Left lung (tissue), 10 donors: ENCODE measurements around the gene TXNDC11. TPM values are rescaled to one million over a fixed set of nuclear protein-coding genes. Genes with fewer than 3 reads are reported as not detected.
A peak's percentile ranks its signal among the peaks of the same experiment; 100 is the strongest.

Source experiments
- ATAC-seq: fragments of 200-7000 bp; cut with Tn5 transposase; one replicate; pipeline ENCODE4 v1.9.1; 2020; ENCODE audit warnings: moderate library complexity
- DNase-seq, 4 donors: peaks; one replicate each; pipeline ENCODE4 v3.0.0-alpha.2; 2013 to 2020
- H3K27ac ChIP-seq, 2 donors: fragments of 200-600 bp; sonication (generic) in 1 of 2; one replicate each; pipeline versions ENCODE4 v1.5.0 to v1.8.0; 2020 to 2021
- H3K27me3 ChIP-seq, 2 donors: fragments of 200-600 bp; sonication (generic) in 1 of 2; one replicate each; pipeline versions ENCODE4 v1.5.0 to v1.8.0; 2020 to 2021
- H3K36me3 ChIP-seq, 2 donors: fragments of 200-600 bp; sonication (generic) in 1 of 2; one replicate each; pipeline versions ENCODE4 v1.5.0 to v1.8.0; 2020 to 2021
- H3K4me1 ChIP-seq, 2 donors: fragments of 200-600 bp; one replicate each; pipeline ENCODE4 v1.8.0; 2021
- H3K4me3 ChIP-seq, 2 donors: fragments of 200-600 bp; sonication (generic) in 1 of 2; one replicate each; pipeline versions ENCODE4 v1.5.0 to v1.8.0; 2020 to 2021; ENCODE audit warnings: mild to moderate bottlenecking in 1 of 2
- H3K9me3 ChIP-seq, 2 donors: fragments of 200-600 bp; sonication (generic) in 1 of 2; one replicate each; pipeline versions ENCODE4 v1.5.0 to v1.8.0; 2020 to 2021
- intact Hi-C, 2 donors: fragments of 100-400 bp; cut with DNase I; formaldehyde crosslinking; loops; one replicate each; pipeline versions ENCODE4 v1.11.2 to v1.14.2; 2022
- polyA plus RNA-seq, 6 donors: library from polyadenylated mRNA; unstranded; fragments of 120-200 nt; gene quantifications; one replicate each; pipeline ENCODE4 v1.2.1, GENCODE V29; 2013; ENCODE audit not compliant: insufficient read length in 6 of 6
- total RNA-seq, 2 donors: library from RNA; stranded (reverse); fragmentation: NEBNext Ultra II Directional; extraction: Animal tissue kit (Norgen Biotek cat#: 25700); gene quantifications; one replicate each; pipeline ENCODE4 v1.2.1, GENCODE V29; 2021
- TF ChIP-seq, protein P1 (sequence below), 2 donors: fragments of 200-600 bp; sonication (generic) in 1 of 2; IDR thresholded peaks; one replicate each; pipeline versions ENCODE4 v1.5.0 to v1.8.0; 2021; ENCODE audit warnings: antibody characterized with exemption in 2 of 2
- donor health status: DM: no; HTN: yes; CAD: no.
- donor health status: DM: no; HTN: no; CAD: no.

Gene TXNDC11
- total and polyA plus RNA-seq, 8 donors = 33.9 to 76.8 (median 38.2) TPM

DNA sequence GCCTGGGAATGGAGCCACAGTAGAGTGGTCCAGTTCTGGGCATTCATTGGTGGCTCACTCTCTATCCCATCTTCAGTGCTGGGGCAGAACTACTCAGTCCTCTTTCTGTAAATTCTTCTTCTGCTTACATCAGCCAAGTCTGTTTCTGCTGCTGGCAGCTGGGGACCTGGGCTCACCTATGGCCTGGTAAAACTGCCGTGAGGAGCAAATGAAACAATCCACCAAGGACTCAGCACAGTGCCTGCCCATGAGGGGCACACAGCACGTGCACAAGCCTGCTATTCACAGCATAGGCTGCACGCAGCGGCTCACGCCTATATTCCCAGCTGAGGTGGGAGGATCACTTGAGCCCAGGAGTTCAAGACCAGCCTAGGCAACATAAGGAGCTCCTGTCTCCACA lies 105.3 kb downstream of the TXNDC11 start:
- ATAC-seq = no peak
- intact Hi-C loops = no loop called here

GRCh38 chr16:11636172-11636721 lies 106.4 kb downstream of the TXNDC11 start:
- Histone ChIP-seq H3K27me3 (no peaks in the 10 kb centered on the region), H3K4me3 (no peak overlapping the region), H3K4me1 (peaks cover 15 to 54% of the 10 kb centered on the region in 2 donors), H3K9me3 (no peaks in the 10 kb centered on the region), H3K36me3 (no peaks in the 10 kb centered on the region), H3K27ac (no peak overlapping the region)
- intact Hi-C loops = no loop called here
- TF ChIP-seq, protein P1, sequence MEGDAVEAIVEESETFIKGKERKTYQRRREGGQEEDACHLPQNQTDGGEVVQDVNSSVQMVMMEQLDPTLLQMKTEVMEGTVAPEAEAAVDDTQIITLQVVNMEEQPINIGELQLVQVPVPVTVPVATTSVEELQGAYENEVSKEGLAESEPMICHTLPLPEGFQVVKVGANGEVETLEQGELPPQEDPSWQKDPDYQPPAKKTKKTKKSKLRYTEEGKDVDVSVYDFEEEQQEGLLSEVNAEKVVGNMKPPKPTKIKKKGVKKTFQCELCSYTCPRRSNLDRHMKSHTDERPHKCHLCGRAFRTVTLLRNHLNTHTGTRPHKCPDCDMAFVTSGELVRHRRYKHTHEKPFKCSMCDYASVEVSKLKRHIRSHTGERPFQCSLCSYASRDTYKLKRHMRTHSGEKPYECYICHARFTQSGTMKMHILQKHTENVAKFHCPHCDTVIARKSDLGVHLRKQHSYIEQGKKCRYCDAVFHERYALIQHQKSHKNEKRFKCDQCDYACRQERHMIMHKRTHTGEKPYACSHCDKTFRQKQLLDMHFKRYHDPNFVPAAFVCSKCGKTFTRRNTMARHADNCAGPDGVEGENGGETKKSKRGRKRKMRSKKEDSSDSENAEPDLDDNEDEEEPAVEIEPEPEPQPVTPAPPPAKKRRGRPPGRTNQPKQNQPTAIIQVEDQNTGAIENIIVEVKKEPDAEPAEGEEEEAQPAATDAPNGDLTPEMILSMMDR (IDR thresholded peaks at IDR 0.05) = no peak
- ATAC-seq (peak; percentile 61), DNase-seq (peak in 2 of 4 donors; percentile 41 to 74)

More for the DNA sequence above, 105.3 kb downstream of the TXNDC11 start:
- no peak for DNase-seq
- Histone ChIP-seq H3K4me3 (no peak overlapping the region), H3K4me1 (peaks cover 17 to 59% of the 10 kb centered on the region in 2 donors), H3K36me3 (no peaks in the 10 kb centered on the region), H3K9me3 (no peaks in the 10 kb centered on the region), H3K27ac (peak overlapping the region in 1 of 2 donors; percentile 13), H3K27me3 (no peaks in the 10 kb centered on the region)
- TF ChIP-seq, protein P1 (IDR thresholded peaks at IDR 0.05) = no peak

GRCh38 chr16:11635679-11636171 lies 106.9 kb downstream of the TXNDC11 start:
- no peaks in the 10 kb centered on the region for H3K9me3 ChIP-seq
- no peak overlapping the region for H3K4me3 ChIP-seq
- intact Hi-C loops = no loop called here
- H3K4me1 ChIP-seq = peaks cover 9 to 51% of the 10 kb centered on the region in 2 donors
- no peaks in the 10 kb centered on the region for H3K36me3 ChIP-seq
- DNase-seq (no peak), ATAC-seq (no peak)
- H3K27ac ChIP-seq = no peak overlapping the region
- TF ChIP-seq, protein P1 (IDR thresholded peaks at IDR 0.05) = no peak
- no peaks in the 10 kb centered on the region for H3K27me3 ChIP-seq

DNA sequence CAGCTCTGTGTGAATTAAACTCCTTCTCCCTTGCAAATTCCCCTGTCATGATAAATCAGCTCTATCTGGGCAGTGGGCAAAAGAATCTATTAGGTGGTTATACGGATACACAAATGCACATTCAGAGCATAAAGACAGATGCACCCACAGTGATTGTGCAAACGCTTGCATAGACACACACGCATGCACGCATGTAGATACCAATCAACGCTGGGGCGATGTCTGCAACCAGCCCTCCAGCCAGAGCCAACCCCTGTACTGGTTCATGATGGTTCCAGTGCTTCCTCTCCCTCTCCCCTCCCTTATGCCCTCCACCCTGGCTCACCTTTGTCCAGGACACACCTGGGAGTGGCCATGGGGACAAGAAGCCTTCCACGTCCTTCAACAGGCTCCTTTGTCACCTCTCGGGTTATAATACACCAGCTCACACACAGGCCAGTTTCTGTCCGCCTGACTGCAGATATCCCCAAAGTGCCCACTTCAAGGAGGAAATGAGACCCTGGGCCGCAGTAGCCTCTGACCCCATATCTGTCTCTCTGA lies 107.5 kb downstream of the TXNDC11 start:
- intact Hi-C loops = no loop called here
- H3K9me3 ChIP-seq = no peaks in the 10 kb centered on the region
- peaks cover 8 to 51% of the 10 kb centered on the region in 2 donors for H3K4me1 ChIP-seq
- DNase-seq (peak in 1 of 4 donors; percentile 15), ATAC-seq (no peak)
- no peaks in the 10 kb centered on the region for H3K27me3 ChIP-seq
- H3K4me3 ChIP-seq = no peak overlapping the region
- H3K27ac ChIP-seq = no peak overlapping the region
- TF ChIP-seq, protein P1 (IDR thresholded peaks at IDR 0.05) = no peak
- no peaks in the 10 kb centered on the region for H3K36me3 ChIP-seq

DNA sequence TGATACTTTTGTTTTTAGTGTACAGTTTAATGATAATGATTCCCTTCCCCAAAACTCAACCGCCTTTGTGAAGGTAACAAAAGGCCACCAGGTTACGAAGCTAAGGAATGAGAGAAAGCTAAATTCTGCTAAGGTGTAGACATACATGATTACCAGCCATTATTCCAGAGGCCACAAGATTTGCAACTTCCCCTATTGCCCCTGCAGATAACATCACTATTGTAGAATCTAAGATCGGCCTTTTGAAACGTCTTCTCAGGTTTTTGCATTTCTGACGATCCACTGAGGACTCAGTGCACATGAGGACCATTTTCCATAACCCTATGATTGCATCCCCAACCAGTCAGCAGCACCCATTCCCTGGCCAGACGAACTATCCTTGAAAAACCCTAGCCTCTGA lies 108.3 kb downstream of the TXNDC11 start:
- H3K4me1 ChIP-seq = peaks cover 10 to 52% of the 10 kb centered on the region in 2 donors
- no peak overlapping the region for H3K4me3 ChIP-seq
- H3K9me3 ChIP-seq = no peaks in the 10 kb centered on the region
- intact Hi-C loops = no loop called here
- no peak overlapping the region for H3K27ac ChIP-seq
- DNase-seq = no peak
- TF ChIP-seq, protein P1 (IDR thresholded peaks at IDR 0.05) = no peak
- no peaks in the 10 kb centered on the region for H3K27me3 ChIP-seq
- H3K36me3 ChIP-seq = no peaks in the 10 kb centered on the region
- no peak for ATAC-seq
